Left forelimb (tissue), 1 donor: ENCODE results near the gene GALNT17.

Source experiments
- DNase-seq: peaks from one replicate; pipeline ENCODE4 v3.0.0-alpha.2; 2018; ENCODE audit warnings: low spot score

Gene GALNT17

DNA sequence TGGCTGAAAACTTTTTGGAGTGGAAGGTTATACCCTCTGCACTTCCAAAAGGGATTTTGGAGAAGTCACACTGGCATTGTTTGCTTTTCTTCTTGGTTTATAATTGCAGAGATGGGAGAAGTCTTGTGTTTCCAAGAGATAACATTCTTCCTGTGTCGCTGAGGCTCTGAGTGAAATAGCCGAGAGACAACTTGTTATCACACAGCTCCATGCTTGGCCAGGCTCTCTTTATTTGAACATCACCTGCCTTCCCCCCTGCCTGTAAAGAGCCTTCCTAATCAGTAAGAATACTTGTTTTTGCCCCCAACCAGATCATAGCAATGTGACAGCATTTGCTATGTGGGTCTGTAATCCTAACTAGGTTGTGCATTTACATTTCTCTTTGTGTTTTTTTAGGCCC lies 270.7 kb downstream of the GALNT17 start:
- DNase-seq, result no peak

DNA sequence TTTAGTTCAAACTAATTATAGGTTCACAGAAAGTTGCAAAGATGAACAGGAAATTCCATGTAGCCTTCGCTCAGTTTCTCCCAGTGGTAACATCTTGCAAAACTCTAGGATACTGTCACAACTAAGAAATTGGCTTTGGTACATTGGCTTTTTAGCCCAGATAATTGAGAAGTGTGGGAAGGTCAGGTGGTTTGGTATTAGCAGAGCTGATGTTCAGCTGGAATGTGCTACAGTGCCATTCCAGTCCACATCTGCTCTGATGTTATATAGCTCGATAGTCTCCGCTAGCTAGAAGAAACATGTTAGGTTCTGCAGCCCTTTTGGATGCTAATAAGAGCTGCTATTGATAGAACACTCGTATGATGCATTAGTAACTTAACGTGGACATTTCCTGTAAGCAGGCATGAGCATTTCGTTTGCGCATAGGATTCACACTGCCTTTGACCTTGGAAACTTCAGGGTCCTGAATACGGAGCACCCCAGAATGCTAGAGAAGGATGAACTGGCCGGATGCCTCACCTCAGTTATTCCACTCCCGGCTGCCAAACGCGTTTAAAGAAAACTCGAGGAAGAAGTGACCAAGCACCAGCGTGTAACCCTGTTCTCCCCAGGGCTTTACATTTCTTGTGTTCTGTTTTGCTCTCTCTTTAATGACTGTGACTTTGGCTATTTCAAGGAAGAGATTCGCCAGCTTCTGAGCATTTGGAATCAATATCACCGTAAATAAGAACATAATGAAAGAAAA lies 271.4 kb downstream of the GALNT17 start:
- no peak for DNase-seq

- no peak for DNase-seq
Observed at GRCh38 chr7:71404726-71405345, 272.9 kb downstream of the GALNT17 start.

DNA sequence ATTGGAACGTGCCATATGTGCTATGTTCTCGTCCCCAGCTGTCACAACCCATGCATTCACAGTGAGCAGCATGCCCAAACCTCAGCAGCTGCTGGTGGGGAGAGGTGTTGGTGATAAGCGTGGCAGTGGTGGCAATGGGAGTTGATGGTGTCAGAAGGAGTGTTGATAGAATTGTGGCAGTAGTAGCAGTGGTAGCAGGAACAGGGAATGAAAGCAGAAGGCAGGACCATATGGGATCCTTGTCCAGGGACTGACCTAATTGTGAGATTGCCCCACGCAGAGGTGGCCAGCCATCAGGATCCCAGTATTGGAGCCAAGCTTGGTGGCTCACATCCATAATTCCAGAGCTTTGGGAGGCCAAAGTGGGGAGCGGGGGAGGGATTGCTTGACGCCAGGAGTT lies 276.3 kb downstream of the GALNT17 start:
- no peak for DNase-seq

DNA sequence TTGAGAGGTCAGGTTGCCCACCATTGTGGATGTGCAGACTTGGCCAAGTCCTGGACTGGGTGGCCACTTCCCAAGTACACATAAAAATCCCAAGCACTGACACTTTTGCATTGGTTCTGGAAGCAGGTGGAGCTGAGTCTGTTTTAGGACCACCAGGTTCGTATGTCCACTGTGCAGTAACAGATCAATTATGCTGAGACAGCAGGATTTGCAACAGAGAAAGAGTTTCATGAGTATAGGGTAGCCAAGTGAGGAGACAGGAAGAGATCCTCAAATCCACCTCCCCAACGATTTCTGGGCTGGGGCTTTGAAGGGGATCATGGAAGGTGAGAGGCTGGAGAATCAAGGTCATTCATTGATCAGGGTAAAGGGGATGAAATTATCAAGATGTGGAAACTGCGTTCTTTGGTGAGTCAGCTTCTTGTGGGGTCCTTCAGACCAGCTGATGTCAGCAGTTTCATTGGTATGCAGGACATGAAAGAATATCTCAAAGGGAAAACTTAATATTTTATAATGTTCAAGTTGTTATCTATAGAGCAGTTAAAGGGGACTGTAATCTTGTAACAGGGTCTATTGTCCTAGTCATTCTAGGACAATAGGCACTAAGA lies 277.7 kb downstream of the GALNT17 start:
- no peak for DNase-seq

DNA sequence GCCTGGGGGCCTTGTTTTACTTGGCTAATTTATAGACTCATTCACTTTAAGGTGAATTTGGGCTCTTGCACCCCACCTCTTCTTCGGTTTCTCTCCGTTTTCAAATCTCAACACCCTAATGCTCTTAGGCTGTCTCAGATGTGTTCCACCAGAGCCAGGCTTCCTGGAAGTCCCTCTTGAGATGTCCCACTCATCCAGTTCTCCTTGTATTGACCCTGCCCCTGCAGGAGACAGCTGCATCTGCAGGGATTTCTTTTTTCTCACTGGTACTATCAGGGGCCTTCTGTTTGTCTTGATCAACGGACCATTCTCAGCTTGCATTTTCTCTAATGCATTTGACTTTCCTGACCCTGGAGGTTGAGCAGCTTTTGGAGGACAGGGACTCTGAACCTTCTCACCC lies 279.5 kb downstream of the GALNT17 start:
- no peak for DNase-seq

GRCh38 chr7:71414490-71414889 lies 282.5 kb downstream of the GALNT17 start:
- DNase-seq, result no peak

DNA sequence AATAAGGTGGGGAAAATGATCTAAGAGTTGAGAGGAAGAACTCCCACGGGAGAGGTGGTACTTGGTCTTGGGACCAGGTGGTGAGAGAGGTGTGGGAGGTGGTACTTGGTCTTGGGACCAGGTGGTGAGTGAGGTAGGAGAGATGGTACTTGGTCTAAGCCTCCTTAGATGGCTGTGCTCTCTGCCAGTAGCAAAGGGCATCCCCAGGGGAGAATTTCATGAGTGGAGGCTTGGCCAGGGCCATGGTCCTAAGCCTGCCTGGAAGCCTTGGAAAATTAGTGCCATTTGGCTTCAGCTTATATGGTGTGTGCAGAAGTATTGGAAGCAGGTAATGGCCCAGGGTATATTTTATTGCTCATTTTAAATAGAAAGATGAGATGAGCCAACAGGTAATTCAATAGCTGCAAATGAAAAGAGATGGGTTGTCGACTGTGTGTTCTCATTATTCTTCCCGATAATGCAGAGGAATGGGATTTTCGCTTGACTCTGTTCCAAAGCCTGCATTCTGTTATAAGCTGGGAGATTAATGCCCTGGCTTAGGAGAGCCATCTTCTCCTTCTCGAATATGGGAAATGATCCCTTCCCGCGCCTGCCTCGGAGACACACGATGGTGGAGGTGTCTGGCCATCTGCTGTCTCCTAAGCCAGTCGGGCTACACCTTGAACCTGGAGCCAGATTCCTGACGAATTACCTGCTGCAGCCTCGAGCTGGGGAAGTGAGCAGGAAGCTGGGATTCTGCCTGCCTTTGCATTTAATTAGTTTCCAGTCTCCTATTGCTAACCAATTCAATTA lies 287.8 kb downstream of the GALNT17 start:
- no peak for DNase-seq

- DNase-seq, result no peak
Observed at GRCh38 chr7:71422104-71422503, 290.2 kb downstream of the GALNT17 start.

GRCh38 chr7:71424166-71425035 lies 292.5 kb downstream of the GALNT17 start:
- no peak for DNase-seq

DNA sequence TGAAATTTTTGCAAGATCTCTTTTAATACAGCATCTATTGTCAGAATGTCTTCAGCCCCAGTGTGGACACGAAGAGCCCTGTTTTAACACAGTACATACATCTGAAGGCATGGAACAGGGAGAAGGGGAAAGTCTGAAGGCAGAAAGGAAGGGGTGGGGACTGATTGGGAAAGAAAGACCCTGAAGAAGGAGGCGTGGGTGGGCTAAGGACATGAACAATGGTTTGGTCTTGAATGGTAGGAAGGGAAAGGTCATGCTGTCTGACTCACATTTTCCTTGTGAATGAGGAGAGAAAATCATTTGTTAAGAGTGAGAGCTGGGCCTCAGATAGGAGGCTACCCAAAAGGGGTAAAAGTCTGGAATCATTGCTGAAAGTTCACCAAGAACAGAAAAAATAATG lies 297.1 kb downstream of the GALNT17 start:
- no peak for DNase-seq

- DNase-seq, result no peak
Observed at GRCh38 chr7:71430246-71430645, 298.3 kb downstream of the GALNT17 start.

DNA sequence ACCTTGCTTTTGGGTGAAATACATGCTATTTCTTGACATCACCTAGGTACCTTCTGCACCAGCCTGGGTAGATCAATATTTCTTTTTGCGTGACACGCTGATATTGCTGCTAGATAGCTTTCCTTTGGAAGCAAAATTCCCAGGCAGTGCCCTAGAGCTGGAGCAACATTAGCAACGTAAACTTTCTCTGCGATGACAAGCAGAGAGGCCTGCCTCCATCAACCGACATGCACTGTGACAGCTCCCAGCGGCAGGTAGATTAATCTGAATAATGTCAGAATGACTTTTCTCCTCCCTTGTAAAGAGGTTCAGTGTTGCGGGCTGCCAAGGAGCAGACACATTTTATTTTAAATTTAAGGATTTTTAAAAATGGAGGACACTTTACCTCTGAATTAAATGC lies 307.4 kb downstream of the GALNT17 start:
- no peak for DNase-seq

DNA sequence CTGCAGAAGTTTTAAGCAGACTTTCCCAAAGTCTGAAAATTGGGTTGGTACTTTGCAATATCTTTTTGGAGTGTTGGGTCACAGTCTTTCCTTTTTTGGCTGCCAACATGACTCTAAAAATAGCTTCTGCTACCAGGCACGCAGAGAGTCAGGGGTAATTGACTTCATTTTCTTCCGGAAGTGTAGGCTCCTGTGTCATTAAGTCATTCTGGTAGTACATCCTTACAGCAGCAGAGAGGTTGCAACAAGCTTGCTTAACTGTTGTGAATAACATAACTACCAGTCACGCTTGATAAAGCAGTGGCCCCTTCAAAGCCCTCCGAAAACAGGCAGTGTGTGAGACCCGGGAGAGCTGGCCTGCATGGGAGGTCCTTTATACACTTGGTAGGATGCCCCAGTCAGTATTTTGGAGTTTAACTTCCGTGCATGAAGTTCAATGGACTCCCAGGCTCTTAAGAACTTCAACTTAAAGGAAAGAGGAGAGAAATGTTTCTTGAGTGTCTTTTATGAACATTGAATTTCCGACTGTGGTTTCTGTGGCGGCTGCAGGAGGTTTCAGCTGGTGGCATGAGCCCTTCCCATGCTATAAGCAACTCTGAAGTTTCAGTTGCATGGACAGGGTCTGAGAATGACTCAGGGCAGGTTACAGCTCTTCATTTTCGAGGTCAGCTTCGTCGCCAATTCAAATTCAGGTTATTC lies 310.7 kb downstream of the GALNT17 start:
- no peak for DNase-seq

- DNase-seq, result no peak
Observed at GRCh38 chr7:71443191-71443530, 311.2 kb downstream of the GALNT17 start.

GRCh38 chr7:71444130-71444529 lies 312.2 kb downstream of the GALNT17 start:
- DNase-seq, result no peak

- DNase-seq, result no peak
Observed at GRCh38 chr7:71453630-71454029, 321.7 kb downstream of the GALNT17 start.

GRCh38 chr7:71454981-71455380 lies 323.0 kb downstream of the GALNT17 start:
- no peak for DNase-seq

DNA sequence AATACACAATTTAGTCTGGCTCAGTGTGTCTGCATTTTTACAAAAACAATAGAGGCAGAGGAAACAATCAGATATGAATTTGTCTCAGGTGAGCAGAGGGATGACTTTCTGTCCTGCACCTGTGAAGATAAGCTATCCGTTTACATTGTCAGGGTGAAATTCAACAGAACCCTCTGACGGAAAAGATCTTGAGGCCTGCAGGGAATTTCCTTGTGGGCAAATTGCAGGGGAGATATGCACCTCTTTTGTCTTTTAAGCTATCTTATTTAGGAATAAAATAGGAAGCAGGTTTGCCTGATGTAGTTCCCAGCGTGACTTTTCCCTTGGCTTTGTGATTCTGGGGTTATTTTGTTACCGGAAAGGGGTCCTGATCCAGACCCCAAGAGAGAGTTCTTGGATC lies 325.1 kb downstream of the GALNT17 start:
- DNase-seq, result no peak

DNA sequence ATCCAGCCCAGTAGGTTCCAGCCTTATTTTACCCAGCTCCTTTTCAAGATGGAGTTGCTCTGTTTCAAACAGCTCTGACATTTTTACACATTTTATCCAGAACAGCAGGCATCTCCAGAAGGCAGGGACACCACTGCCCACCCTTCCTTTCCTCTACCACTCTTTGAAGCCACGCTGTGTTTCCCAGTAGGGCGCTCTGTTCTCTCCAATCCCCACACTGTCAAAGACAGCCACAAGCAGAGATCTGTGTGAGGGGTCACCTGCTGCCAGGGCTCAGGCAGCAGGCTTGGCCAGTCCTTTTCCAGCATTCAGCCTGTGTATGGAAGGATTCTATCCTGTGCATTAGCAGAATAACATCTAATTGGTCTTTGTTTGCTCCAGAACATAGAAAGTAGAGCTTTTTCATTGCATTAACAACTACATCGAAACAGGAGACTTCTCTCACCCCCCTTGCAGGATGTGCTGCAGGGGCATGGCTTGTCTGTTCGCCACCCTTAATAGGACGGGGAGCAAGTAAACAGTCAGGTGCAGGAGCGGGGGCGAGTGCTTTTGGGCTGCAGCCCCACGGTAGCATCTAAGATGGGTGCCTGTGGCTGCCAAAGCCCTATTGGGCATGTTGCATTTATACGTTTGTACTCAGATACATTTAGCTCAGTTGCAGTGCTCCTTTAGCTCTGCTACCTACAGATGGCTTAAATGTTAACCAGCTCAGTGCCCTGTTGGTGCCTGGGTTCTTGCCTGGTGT lies 326.1 kb downstream of the GALNT17 start:
- no peak for DNase-seq
